ENCODE data around the gene DLG2. TPM values are rescaled to one million over a fixed set of nuclear protein-coding genes. Genes with fewer than 3 reads are reported as not detected.

The DLG2 gene
- total RNA-seq, 1 experiment from 2014 or later, result 0.17 TPM

GRCh38 chr11:84295815-84296214 is 1331.3 kb downstream of the DLG2 start:
- DNase-seq (ENCODE audit: low read depth), result no peak

DNA sequence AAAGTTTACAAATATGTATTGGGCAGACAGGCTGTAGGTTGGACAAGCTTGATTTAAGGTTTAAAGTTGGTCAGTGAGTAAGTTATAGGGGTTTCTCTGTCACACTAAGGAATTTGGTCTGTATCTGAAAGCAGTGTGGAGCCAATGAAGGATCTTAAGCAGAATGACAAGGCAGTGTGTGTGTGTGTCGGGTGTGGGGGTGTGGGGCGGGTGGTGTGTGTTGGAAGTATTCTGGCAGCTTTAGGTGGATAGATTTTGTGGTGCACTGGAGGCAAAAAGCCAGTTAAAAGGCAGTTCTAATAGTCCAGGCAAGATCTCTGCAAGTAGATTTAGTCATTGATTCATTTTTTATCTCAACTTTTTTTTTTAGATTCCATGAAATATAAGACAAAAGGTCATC is 1334.2 kb downstream of the DLG2 start:
- DNase-seq (ENCODE audit: low read depth), result no peak

GRCh38 chr11:84292006-84292405 is 1335.1 kb downstream of the DLG2 start:
- no peak for DNase-seq (ENCODE audit: low read depth)

GRCh38 chr11:84290647-84291046 is 1336.5 kb downstream of the DLG2 start:
- peak; percentile 3 for DNase-seq (ENCODE audit: low read depth)

DNA sequence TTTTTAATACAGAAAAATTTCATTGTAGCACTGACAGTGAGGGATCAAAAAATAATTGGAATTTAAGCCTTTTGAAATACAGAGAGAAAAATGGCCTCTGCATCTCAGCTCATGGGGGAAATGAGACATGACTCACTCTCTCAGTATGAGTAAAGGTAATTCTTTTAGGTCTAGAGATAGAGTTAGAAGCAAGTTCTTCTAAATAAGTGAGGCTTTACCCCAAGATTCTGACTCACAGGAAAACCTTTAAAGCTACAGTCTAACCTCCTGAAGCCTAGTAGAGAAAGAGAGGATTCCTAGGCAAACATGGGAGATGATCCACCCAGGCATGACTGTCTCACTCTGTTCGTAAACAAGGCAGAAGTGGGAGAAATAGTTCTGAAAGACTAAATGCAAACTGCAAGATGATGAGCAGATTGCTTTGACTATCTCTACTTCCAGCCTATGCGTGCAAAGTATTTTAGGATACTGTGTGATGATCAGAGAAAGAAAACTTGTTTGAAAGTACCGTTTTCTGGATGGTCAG is 1337.7 kb downstream of the DLG2 start:
- peak; percentile 35 for DNase-seq (ENCODE audit: low read depth)

- no peak for DNase-seq (ENCODE audit: low read depth)
Measured at GRCh38 chr11:84273541-84273940, 1353.6 kb downstream of the DLG2 start.

- DNase-seq (ENCODE audit: low read depth), result no peak
Measured at GRCh38 chr11:84270466-84270865, 1356.7 kb downstream of the DLG2 start.

- DNase-seq (ENCODE audit: low read depth), result no peak
Measured at GRCh38 chr11:84264066-84264465, 1363.1 kb downstream of the DLG2 start.

GRCh38 chr11:84261707-84262106 is 1365.4 kb downstream of the DLG2 start:
- DNase-seq (ENCODE audit: low read depth), result no peak

DNA sequence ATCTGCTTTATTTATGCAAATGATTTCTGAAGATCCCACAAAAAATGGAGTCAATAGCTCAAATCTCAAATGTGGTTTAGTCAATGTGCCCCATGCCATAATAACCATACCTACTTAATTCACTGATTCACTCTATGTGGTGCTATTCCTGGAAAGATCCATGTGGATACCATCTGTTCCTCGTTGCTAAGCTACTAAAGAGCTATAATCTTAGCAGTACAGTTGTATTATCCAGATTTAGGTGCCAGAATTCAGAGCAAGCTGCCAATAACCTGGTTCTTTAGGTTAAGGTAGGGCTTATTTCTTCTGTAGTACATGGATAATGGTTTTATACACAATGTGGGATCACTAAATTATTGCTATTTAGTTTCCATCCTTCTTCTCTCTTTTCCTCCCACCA is 1366.3 kb downstream of the DLG2 start:
- no peak for DNase-seq (ENCODE audit: low read depth)

GRCh38 chr11:84256618-84257017 is 1370.5 kb downstream of the DLG2 start:
- DNase-seq (ENCODE audit: low read depth), result no peak

GRCh38 chr11:84255483-84255882 is 1371.7 kb downstream of the DLG2 start:
- no peak for DNase-seq (ENCODE audit: low read depth)

DNA sequence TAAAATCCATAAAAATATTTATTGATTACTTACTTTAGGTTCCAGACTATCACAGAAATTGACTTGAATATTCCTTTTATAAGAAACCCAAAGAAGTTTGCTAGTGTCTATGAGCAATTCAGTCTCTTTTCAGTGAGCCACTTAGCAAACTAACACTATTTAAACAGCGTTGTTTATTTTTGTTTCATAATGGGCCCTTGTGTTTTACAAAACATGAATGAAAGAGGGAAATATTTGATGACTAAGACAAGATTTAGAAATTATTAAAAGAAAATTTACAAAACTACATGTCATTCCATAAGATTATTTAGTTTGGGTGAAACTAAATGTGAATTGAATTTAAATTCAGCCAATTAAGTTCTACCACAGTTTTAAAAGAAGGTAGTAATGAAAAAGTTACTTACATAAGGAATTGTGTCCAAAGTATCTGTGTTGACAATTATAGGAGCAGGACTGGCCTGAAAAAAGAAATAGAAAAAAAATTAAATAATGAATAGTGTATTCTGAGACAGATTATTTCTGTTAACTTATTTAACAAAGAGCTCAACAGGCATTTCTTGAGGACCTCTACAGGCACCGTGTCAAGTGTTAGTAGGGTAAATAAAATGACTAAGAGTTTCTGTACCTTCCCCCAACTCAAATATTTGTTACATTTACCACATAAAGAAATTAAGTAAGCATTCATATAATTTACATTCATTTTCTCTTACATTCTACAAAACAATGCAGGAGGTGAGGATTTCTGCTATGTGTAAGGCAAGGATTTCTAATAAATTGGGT is 1376.1 kb downstream of the DLG2 start:
- no peak for DNase-seq (ENCODE audit: low read depth)

- DNase-seq (ENCODE audit: low read depth), result no peak
Measured at GRCh38 chr11:84249344-84250135, 1377.6 kb downstream of the DLG2 start.

DNA sequence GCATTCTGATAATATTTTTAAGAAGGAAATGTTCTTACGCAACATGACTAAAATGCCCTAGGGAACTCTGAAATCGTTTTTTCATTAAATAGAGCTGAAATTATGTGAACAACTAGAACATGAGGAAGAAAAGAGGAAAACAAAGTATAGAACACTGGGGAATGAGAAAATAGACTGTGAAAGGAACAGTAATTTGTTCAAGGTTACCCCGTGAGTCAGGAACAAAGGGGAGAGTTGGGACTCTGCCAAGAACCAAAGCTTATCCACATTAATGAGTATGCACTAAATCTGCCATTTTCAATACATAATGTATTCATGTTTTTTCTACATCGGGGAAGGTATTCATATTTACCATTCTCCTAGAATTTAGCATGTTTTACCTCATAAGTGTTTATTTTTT is 1379.2 kb downstream of the DLG2 start:
- DNase-seq (ENCODE audit: low read depth), result no peak

DNA sequence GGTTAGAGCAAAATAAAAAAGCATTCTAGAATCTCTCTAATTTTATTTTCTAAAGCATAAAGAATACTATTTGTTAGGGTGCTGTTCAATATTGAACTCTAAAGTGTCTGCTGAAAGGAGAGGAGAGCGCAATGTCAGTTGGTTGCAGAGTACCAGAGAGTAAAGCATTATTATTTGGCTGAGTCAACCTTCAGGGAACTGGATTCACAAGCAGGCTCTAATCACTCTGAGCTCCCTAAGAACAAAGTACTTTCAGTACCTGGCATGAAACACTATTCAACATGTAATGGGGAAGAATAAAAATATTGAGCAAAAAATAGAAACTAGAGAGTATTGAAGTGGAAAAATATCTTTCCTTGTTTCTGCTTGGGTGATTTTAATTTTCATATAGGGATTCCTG is 1380.0 kb downstream of the DLG2 start:
- DNase-seq (ENCODE audit: low read depth), result no peak

- DNase-seq (ENCODE audit: low read depth), result no peak
Measured at GRCh38 chr11:84243629-84244263, 1383.4 kb downstream of the DLG2 start.

DNA sequence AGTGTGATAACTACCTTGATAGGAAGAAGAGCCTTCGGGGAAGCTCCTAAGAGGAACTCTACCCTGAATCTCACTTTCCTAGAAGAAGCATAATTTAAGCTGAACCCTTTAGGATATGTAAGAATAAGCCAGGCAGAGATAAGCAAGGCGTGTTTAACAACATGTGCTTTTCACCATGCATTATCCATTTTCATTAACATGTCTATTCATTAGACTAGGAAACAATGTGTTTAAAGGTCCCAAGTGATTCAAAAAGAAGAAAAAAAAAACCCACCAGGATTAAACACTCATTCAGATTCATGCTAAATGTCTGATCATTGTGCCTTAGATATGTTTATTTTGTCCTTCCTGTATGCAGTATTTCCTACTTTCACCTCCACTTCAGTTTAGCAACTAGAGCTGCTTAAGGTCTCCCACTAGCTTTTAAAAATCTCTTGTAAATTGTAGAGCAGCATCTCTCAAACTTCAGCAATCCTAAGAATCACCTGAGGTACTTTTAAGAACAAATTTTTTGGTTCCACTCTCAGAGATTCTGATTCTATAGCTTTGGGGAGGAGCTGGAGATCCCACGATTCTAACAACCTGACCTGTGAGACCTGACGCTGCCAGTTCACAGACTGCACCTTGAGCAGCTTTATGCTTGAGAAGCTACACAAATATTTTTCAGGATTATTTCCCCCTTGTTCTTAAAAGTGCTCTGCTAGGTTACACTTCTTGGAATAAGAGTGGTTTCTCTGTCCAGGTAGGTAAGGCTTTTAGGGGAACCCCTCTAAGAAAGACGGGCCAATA is 1385.6 kb downstream of the DLG2 start:
- DNase-seq (ENCODE audit: low read depth), result no peak

GRCh38 chr11:84240847-84241246 is 1386.3 kb downstream of the DLG2 start:
- no peak for DNase-seq (ENCODE audit: low read depth)

GRCh38 chr11:84236436-84236835 is 1390.7 kb downstream of the DLG2 start:
- DNase-seq (ENCODE audit: low read depth), result no peak

- no peak for DNase-seq (ENCODE audit: low read depth)
Measured at GRCh38 chr11:84234462-84235202, 1392.5 kb downstream of the DLG2 start.

Data from LHCN-M2 (cell line).